A549 (cell line): Measurements from ENCODE around the gene LTK. TPM values are rescaled to one million over a fixed set of nuclear protein-coding genes. Genes with fewer than 3 reads are reported as not detected.
A peak's percentile ranks its signal among the peaks of the same experiment; 100 is the strongest.

Experiments
- ATAC-seq, 2 experiments: fragments of 200-7000 bp in 1 of 2; fragments of >200 bp in 1 of 2; cut with Nextera tagmentation in 1 of 2; cut with Tn5 transposase in 1 of 2; 3 replicates each; pipeline versions ENCODE4 v1.8.0 to v1.9.1; 2018 to 2020; ENCODE audit warnings: mild to moderate bottlenecking in 1 of 2, moderate library complexity in 1 of 2
- CTCF ChIA-PET: fragments of 300-600 bp; sonication (Branson Sonifier 250); formaldehyde crosslinking; extraction: SDS; loops from one replicate; lab custom pipeline; 2021; ENCODE audit warnings: antibody characterized with exemption, inconsistent platforms; lab: Yijun Ruan, JAX
- POLR2A ChIA-PET: fragments of 350-600 bp; formaldehyde crosslinking; extraction: SDS; loops from one replicate; lab custom pipeline; 2021; ENCODE audit warnings: antibody characterized with exemption, inconsistent platforms; lab: Yijun Ruan, JAX
- DNase-seq, 2 experiments: peaks; one replicate each; pipeline versions ENCODE4 v3.0.0 to v3.0.0-alpha.2; 2011 to 2016; ENCODE audit warnings: low read depth in 1 of 2, low spot score in 1 of 2
- FAIRE-seq: peaks from 2 replicates; lab custom pipeline; 2011; peaks lifted over from hg19 to GRCh38; lab: Jason Lieb, UNC
- H3K27ac ChIP-seq, 2 experiments: fragments of >200 bp; sonication (Bioruptor Twin); formaldehyde crosslinking; 3 replicates each; pipeline ENCODE4 v1.5.1; 2016 to 2017
- H3K4me1 ChIP-seq: fragments of >200 bp; sonication (Bioruptor Twin); formaldehyde crosslinking; 3 replicates; pipeline ENCODE4 v1.6.1; 2016
- H3K4me2 ChIP-seq: fragments of >200 bp; sonication (Bioruptor Twin); formaldehyde crosslinking; 3 replicates; pipeline ENCODE4 v1.6.1; 2016
- H3K4me3 ChIP-seq: fragments of >200 bp; sonication (Bioruptor Twin); formaldehyde crosslinking; 3 replicates; pipeline ENCODE4 v1.5.1; 2016
- H3K9me3 ChIP-seq: fragments of >200 bp; sonication (Bioruptor Twin); formaldehyde crosslinking; 3 replicates; pipeline ENCODE4 v1.6.1; 2016
- BHLHE40 ChIP-seq: IDR thresholded peaks from 2 replicates; pipeline ENCODE4 v1.6.1; 2012; ENCODE audit warnings: low read depth, low read length, inconsistent platforms
- CBX2 ChIP-seq: fragments of 200-600 bp; sonication (generic); IDR thresholded peaks from 2 replicates; pipeline ENCODE4 v1.6.1; 2016; ENCODE audit warnings: low read depth, mild to moderate bottlenecking, borderline replicate concordance
- CEBPB ChIP-seq, 2 experiments: fragments of >200 bp in 1 of 2; sonication (Bioruptor Twin) in 1 of 2; formaldehyde crosslinking in 1 of 2; IDR thresholded peaks; 2 replicates each; pipeline ENCODE4 v1.6.1; 2012 to 2016
- EHMT2 ChIP-seq: fragments of 200-600 bp; sonication (generic); IDR thresholded peaks from 2 replicates; pipeline ENCODE4 v1.6.1; 2016; ENCODE audit warnings: antibody characterized with exemption, low read depth, mild to moderate bottlenecking, moderate library complexity
- FOSL2 ChIP-seq, 2 experiments: fragments of 450-650 bp in 1 of 2; fragments of >200 bp in 1 of 2; sonication (Bioruptor Twin) in 1 of 2; formaldehyde crosslinking; IDR thresholded peaks; 2 replicates each; pipeline versions ENCODE4 v1.5.0 to v1.6.1; 2016 to 2020; ENCODE audit warnings: mild to moderate bottlenecking in 1 of 2, moderate library complexity in 1 of 2
- FOXS1 ChIP-seq: fragments of 250-450 bp; sonication (Bioruptor Pico); IDR thresholded peaks from 2 replicates; pipeline ENCODE4 v1.5.0; 2020; ENCODE audit warnings: mild to moderate bottlenecking, moderate library complexity
- HDAC2 ChIP-seq: fragments of 200-600 bp; sonication (generic); IDR thresholded peaks from 2 replicates; pipeline ENCODE4 v1.6.1; 2016
- HMGXB4 ChIP-seq: fragments of 250-450 bp; sonication (Bioruptor Pico); IDR thresholded peaks from 2 replicates; pipeline ENCODE4 v1.5.0; 2021; ENCODE audit warnings: mild to moderate bottlenecking, moderate library complexity, borderline replicate concordance
- HOXA7 ChIP-seq: fragments of 250-450 bp; sonication (Bioruptor Pico); IDR thresholded peaks from 2 replicates; pipeline ENCODE4 v1.5.0; 2020; ENCODE audit warnings: mild to moderate bottlenecking, moderate library complexity
- HOXB5 ChIP-seq: fragments of 250-450 bp; sonication (Bioruptor Pico); IDR thresholded peaks from 2 replicates; pipeline ENCODE4 v1.5.0; 2020; ENCODE audit warnings: mild to moderate bottlenecking, moderate library complexity
- KDM1A ChIP-seq: fragments of 200-600 bp; sonication (generic); IDR thresholded peaks from 2 replicates; pipeline ENCODE4 v1.6.1; 2016; ENCODE audit warnings: low read depth, mild to moderate bottlenecking
- KDM5A ChIP-seq: fragments of 200-600 bp; sonication (generic); IDR thresholded peaks from 2 replicates; pipeline ENCODE4 v1.6.1; 2016; ENCODE audit warnings: antibody characterized with exemption, mild to moderate bottlenecking
- MAFK ChIP-seq: fragments of 450-650 bp; IDR thresholded peaks from 2 replicates; pipeline ENCODE4 v1.6.1; 2014; ENCODE audit not compliant: partially characterized antibody
- MYC ChIP-seq: IDR thresholded peaks from 2 replicates; pipeline ENCODE4 v1.6.1; 2012; ENCODE audit warnings: mild to moderate bottlenecking, inconsistent platforms, low read length, improper control_type of control experiment, borderline replicate concordance
- NPAS2 ChIP-seq: fragments of 250-450 bp; sonication (Bioruptor Pico); IDR thresholded peaks from 2 replicates; pipeline ENCODE4 v1.8.0; 2022; ENCODE audit warnings: mild to moderate bottlenecking, moderate library complexity, borderline replicate concordance
- NR3C1 ChIP-seq: fragments of >200 bp; sonication (Bioruptor Twin); formaldehyde crosslinking; IDR thresholded peaks from 3 replicates; pipeline ENCODE4 v1.6.1; 2017
- PHF8 ChIP-seq: fragments of 200-600 bp; sonication (generic); IDR thresholded peaks from 2 replicates; pipeline ENCODE4 v1.6.1; 2016; ENCODE audit warnings: low read depth, mild to moderate bottlenecking, antibody characterized with exemption, moderate library complexity, borderline replicate concordance
- SREBF2 ChIP-seq: fragments of 450-650 bp; IDR thresholded peaks from 2 replicates; pipeline ENCODE4 v1.6.1; 2014; ENCODE audit warnings: mild to moderate bottlenecking, moderate library complexity
- TFCP2L1 ChIP-seq: fragments of 250-450 bp; sonication (Bioruptor Pico); IDR thresholded peaks from 2 replicates; pipeline ENCODE4 v1.5.0; 2021; ENCODE audit warnings: mild to moderate bottlenecking
- TP53 ChIP-seq: fragments of 250-450 bp; sonication (Bioruptor Pico); IDR thresholded peaks from 2 replicates; pipeline ENCODE4 v1.5.0; 2021; ENCODE audit warnings: mild to moderate bottlenecking, moderate library complexity
- ZC3H11A ChIP-seq: fragments of 450-650 bp; IDR thresholded peaks from 2 replicates; pipeline ENCODE4 v1.6.1; 2014; ENCODE audit warnings: antibody characterized with exemption, mild to moderate bottlenecking
- ZFP36 ChIP-seq: fragments of 450-650 bp; IDR thresholded peaks from 2 replicates; pipeline ENCODE4 v1.6.1; 2014; ENCODE audit warnings: borderline replicate concordance; ENCODE audit not compliant: partially characterized antibody
- ZNF302 ChIP-seq: fragments of 250-450 bp; sonication (Bioruptor Pico); IDR thresholded peaks from 2 replicates; pipeline ENCODE4 v1.9.0; 2021; ENCODE audit warnings: inconsistent platforms, mild to moderate bottlenecking, moderate library complexity
- WGBS: methylation state at CpG from one replicate; pipeline ENCODE4 v1.1.6; 2017; ENCODE audit errors: missing lambda C conversion rate; 5-methylcytosine and 5-hydroxymethylcytosine counted together
- polyA plus RNA-seq, 4 experiments: library from polyadenylated mRNA; depleted of rRNA in 3 of 4; stranded (reverse); fragments of >200 nt; fragmentation: RNase III in 1 of 4; extraction: RNeasy Plus Mini Kit Qiagen cat#74134 plus additional on column Dnase treatment in 1 of 4; gene quantifications; 2 replicates in 3 of 4; 3 replicates in 1 of 4; pipeline ENCODE4 v1.2.3, GENCODE V29; 2011 to 2017
- TF ChIP-seq, protein P1 (sequence below): fragments of >200 bp; sonication (Bioruptor Twin); formaldehyde crosslinking; IDR thresholded peaks from 3 replicates; pipeline ENCODE4 v1.5.1; 2016
- TF ChIP-seq, protein P2 (sequence below): IDR thresholded peaks from 2 replicates; pipeline ENCODE4 v1.6.1; 2012; ENCODE audit warnings: low read depth, borderline replicate concordance
- TF ChIP-seq, protein P3 (sequence below): IDR thresholded peaks from 2 replicates; pipeline ENCODE4 v1.6.1; 2012
- TF ChIP-seq, protein P4 (sequence below): fragments of >200 bp; sonication (Bioruptor Twin); formaldehyde crosslinking; IDR thresholded peaks from 3 replicates; pipeline ENCODE4 v1.6.1; 2016
- TF ChIP-seq, protein P5 (sequence below): fragments of >200 bp; sonication (Bioruptor Twin); formaldehyde crosslinking; IDR thresholded peaks from 2 replicates; pipeline ENCODE4 v1.6.1; 2016
- TF ChIP-seq, protein P6 (sequence below): fragments of 250-450 bp; sonication (Bioruptor Pico); IDR thresholded peaks from 2 replicates; pipeline ENCODE4 v1.5.0; 2020; ENCODE audit warnings: low read depth, mild to moderate bottlenecking, moderate library complexity

LTK gene
- polyA plus RNA-seq, 2 of the 4 experiments (the other 2 are of a cell fraction), result 0.10 to 0.17 TPM

DNA sequence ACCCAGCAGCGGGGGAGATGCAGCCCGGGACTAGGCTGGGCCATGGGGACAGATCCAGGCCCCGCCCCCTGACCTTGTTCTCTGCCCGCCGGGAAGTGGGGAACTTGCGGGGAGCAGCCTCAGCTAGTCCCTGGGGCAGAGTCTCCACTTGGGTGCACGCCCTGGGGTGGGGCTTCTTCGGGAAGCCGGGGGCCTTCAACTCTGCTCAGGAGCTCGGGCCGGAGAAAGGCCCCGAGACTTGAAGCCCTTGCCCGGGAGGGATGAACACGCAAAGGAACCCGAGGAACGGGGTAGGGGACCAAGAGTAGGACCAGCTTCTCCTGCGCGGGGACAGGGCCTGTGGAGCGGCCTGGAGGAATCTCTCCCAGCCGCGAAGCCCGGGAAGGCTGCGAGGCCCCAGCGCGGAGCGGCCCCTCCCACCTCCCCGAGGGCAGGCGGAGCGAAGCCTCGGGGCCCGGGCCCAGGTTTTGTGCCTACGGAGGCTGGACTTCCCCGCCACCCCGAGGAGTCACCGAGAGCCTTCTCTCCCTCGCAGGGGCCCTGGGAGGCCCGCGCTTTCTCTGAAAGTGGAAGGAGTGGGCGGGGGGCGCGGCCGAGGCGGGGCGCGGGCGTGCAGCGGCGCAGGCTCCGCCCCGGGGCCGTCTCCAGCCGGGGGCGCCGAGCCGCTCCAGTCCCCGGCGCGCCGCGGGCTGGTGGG, 20.3 kb downstream of the LTK start, which contains the start of gene ITPKA:
TSS of gene ITPKA (plus strand) at position 670 of the 697 bp plus-strand sequence. CDS start 54 bp downstream, outside the sequence.
- CTCF ChIA-PET, result interaction anchor here (0.6 to 1.6 kb wide), 5 partner anchors 27 to 280 kb away, joined by 3 to 5 read pairs (median 3); no protein-coding TSS in a partner anchor
- peak within 1 kb of the TSS; percentile 82 for H3K4me2 ChIP-seq
- no peak for TF ChIP-seq HOXB5 (CRISPR knock-in tag)
- no peak for TF ChIP-seq ZNF302
- no peak for TF ChIP-seq MYC
- TF ChIP-seq, protein P1, sequence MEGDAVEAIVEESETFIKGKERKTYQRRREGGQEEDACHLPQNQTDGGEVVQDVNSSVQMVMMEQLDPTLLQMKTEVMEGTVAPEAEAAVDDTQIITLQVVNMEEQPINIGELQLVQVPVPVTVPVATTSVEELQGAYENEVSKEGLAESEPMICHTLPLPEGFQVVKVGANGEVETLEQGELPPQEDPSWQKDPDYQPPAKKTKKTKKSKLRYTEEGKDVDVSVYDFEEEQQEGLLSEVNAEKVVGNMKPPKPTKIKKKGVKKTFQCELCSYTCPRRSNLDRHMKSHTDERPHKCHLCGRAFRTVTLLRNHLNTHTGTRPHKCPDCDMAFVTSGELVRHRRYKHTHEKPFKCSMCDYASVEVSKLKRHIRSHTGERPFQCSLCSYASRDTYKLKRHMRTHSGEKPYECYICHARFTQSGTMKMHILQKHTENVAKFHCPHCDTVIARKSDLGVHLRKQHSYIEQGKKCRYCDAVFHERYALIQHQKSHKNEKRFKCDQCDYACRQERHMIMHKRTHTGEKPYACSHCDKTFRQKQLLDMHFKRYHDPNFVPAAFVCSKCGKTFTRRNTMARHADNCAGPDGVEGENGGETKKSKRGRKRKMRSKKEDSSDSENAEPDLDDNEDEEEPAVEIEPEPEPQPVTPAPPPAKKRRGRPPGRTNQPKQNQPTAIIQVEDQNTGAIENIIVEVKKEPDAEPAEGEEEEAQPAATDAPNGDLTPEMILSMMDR, result no peak
- no peak for TF ChIP-seq HOXA7 (CRISPR knock-in tag)
- TF ChIP-seq TP53, result no peak
- TF ChIP-seq HDAC2, result no peak
- peak; percentile 45; the same call in 1 of the 2 replicates for TF ChIP-seq PHF8
- TF ChIP-seq FOSL2 (IDR thresholded peaks at IDR 0.05), result no peak
- TF ChIP-seq FOSL2 (CRISPR knock-in tag; IDR thresholded peaks at IDR 0.05), result no peak
- TF ChIP-seq EHMT2, result no peak
- TF ChIP-seq, protein P2, sequence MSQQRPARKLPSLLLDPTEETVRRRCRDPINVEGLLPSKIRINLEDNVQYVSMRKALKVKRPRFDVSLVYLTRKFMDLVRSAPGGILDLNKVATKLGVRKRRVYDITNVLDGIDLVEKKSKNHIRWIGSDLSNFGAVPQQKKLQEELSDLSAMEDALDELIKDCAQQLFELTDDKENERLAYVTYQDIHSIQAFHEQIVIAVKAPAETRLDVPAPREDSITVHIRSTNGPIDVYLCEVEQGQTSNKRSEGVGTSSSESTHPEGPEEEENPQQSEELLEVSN, result peak; percentile 86
- TF ChIP-seq, protein P3, sequence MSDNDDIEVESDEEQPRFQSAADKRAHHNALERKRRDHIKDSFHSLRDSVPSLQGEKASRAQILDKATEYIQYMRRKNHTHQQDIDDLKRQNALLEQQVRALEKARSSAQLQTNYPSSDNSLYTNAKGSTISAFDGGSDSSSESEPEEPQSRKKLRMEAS, result 0 out of 2 replicates have a peak, but pooled peaks have one; percentile 24
- no peak for TF ChIP-seq BHLHE40
- no peak for TF ChIP-seq NPAS2
- H3K4me3 ChIP-seq, result peak within 1 kb of the TSS; percentile 61
- FAIRE-seq (no peak), ATAC-seq (peak; percentile 77 to 81), DNase-seq (peak; percentile 47 to 61)
- no peaks in the 10 kb centered on the region for H3K9me3 ChIP-seq
- H3K4me1 ChIP-seq, result peaks cover 16% of the 10 kb centered on the region; the same call in 2 of the 3 replicates
- peak within 1 kb of the TSS; percentile 79 to 90 for H3K27ac ChIP-seq
- WGBS, result 0% methylated on average over 14 of the region's 60 CpGs
- POLR2A ChIA-PET, result interaction anchor here (1.3 to 1.8 kb wide), 2 partner anchors 51 to 129 kb away, joined by 4 to 10 read pairs; partner anchors contain the start of gene RPAP1

- peak overlapping the region; percentile 79 to 90 for H3K27ac ChIP-seq
- FAIRE-seq, result no peak
- TF ChIP-seq HMGXB4 (CRISPR knock-in tag), result no peak
- TF ChIP-seq, protein P4, sequence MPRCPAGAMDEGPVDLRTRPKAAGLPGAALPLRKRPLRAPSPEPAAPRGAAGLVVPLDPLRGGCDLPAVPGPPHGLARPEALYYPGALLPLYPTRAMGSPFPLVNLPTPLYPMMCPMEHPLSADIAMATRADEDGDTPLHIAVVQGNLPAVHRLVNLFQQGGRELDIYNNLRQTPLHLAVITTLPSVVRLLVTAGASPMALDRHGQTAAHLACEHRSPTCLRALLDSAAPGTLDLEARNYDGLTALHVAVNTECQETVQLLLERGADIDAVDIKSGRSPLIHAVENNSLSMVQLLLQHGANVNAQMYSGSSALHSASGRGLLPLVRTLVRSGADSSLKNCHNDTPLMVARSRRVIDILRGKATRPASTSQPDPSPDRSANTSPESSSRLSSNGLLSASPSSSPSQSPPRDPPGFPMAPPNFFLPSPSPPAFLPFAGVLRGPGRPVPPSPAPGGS, result no peak
- TF ChIP-seq, protein P5, sequence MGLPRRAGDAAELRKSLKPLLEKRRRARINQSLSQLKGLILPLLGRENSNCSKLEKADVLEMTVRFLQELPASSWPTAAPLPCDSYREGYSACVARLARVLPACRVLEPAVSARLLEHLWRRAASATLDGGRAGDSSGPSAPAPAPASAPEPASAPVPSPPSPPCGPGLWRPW, result no peak
- no peak for TF ChIP-seq FOXS1
- TF ChIP-seq MAFK, result no peak
- TF ChIP-seq ZFP36, result no peak
- no peak for TF ChIP-seq TFCP2L1 (CRISPR knock-in tag)
- TF ChIP-seq CBX2, result no peak
- TF ChIP-seq, protein P6, sequence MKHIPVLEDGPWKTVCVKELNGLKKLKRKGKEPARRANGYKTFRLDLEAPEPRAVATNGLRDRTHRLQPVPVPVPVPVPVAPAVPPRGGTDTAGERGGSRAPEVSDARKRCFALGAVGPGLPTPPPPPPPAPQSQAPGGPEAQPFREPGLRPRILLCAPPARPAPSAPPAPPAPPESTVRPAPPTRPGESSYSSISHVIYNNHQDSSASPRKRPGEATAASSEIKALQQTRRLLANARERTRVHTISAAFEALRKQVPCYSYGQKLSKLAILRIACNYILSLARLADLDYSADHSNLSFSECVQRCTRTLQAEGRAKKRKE, result no peak
- TF ChIP-seq BHLHE40, result no peak
- no peak for TF ChIP-seq ZC3H11A
- TF ChIP-seq ZNF302, result no peak
- no peak for TF ChIP-seq CEBPB (IDR thresholded peaks at IDR 0.05)
- no peak for TF ChIP-seq KDM5A
- no peak for TF ChIP-seq NR3C1
- no peak for TF ChIP-seq SREBF2
- TF ChIP-seq KDM1A, result no peak
Measured at GRCh38 chr15:41492597-41493204, 20.9 kb downstream of the LTK start.

More at GRCh38 chr15:41492597-41493204, 20.9 kb downstream of the LTK start:
- ATAC-seq (no peak), DNase-seq (no peak)
- ChIA-PET CTCF (interaction anchor here (0.6 to 1.6 kb wide), 4 partner anchors 27 to 280 kb away, joined by 3 to 5 read pairs (median 3); no protein-coding TSS in a partner anchor), POLR2A (interaction anchor here (1.3 to 1.8 kb wide), 2 partner anchors 51 to 130 kb away, joined by 4 to 10 read pairs; partner anchors contain the start of gene RPAP1)
- no peaks in the 10 kb centered on the region for H3K9me3 ChIP-seq
- H3K4me3 ChIP-seq, result peak overlapping the region; percentile 61
- WGBS, result 27% methylated on average over 13 of the region's 15 CpGs
- peak overlapping the region; percentile 82 for H3K4me2 ChIP-seq
- H3K4me1 ChIP-seq, result peaks cover 16% of the 10 kb centered on the region; the same call in 2 of the 3 replicates
